ENCODE measurements around the gene PTPMT1.

DNA sequence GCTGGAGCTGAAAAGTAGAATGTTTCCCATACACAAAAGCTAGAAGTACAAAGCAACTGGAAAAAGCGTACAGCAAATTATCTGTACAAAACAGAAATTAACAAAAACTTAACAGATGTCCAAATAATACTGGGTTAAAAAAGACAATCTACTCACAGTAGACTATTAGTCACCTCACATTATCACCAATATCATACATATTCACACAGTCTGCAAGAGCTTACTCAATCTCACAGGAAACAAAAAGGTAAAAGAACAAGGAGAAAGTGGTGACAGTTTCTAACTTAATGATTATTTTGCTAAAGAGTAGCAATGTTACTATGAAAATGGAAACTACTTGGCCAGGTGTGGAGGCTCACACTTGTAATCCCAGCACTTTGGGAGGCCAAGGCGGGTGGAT is 24.3 kb upstream of the PTPMT1 start:
- TF ChIP-seq, protein P1, sequence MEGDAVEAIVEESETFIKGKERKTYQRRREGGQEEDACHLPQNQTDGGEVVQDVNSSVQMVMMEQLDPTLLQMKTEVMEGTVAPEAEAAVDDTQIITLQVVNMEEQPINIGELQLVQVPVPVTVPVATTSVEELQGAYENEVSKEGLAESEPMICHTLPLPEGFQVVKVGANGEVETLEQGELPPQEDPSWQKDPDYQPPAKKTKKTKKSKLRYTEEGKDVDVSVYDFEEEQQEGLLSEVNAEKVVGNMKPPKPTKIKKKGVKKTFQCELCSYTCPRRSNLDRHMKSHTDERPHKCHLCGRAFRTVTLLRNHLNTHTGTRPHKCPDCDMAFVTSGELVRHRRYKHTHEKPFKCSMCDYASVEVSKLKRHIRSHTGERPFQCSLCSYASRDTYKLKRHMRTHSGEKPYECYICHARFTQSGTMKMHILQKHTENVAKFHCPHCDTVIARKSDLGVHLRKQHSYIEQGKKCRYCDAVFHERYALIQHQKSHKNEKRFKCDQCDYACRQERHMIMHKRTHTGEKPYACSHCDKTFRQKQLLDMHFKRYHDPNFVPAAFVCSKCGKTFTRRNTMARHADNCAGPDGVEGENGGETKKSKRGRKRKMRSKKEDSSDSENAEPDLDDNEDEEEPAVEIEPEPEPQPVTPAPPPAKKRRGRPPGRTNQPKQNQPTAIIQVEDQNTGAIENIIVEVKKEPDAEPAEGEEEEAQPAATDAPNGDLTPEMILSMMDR (IDR thresholded peaks at IDR 0.05), result no peak
- TF ChIP-seq EP300 (IDR thresholded peaks at IDR 0.05), result no peak

All from ovary (tissue), 3 donors.